AG08396 (cell line): ENCODE measurements around the gene PPP1R2B.

Source experiments
- DNase-seq: peaks from one replicate; pipeline ENCODE4 v3.0.0; 2012; ENCODE audit warnings: low spot score, mixed read lengths

PPP1R2B gene

DNA sequence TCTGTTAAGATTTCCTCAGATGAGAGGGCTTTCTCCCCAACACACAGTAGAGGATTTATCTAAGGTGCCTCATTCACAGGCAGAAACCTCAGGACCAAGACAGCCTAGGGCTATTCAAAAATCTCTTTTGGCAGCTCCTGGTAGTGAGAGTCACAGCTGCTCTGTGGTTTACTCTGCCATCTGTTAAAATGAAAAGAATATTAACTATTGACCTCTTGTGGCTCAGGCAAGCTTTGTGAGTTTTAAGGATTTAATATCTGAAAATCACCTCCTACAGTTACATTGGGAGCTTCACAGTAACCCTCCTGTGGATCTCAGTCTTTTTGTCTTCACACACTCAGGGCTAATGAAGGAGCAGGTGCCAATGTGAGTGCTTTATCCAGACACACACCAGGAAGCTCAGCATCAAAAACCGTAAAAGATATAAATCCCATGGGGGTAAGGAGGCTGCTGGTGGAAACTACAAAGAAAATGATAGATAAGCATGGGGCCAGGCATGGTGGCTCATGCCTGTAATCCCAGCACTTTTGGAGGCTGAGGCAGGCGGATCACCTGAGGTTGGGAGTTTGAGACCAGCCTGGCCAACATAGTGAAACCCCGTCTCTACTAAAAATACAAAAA is 29.7 kb downstream of the PPP1R2B start:
- no peak for DNase-seq

DNA sequence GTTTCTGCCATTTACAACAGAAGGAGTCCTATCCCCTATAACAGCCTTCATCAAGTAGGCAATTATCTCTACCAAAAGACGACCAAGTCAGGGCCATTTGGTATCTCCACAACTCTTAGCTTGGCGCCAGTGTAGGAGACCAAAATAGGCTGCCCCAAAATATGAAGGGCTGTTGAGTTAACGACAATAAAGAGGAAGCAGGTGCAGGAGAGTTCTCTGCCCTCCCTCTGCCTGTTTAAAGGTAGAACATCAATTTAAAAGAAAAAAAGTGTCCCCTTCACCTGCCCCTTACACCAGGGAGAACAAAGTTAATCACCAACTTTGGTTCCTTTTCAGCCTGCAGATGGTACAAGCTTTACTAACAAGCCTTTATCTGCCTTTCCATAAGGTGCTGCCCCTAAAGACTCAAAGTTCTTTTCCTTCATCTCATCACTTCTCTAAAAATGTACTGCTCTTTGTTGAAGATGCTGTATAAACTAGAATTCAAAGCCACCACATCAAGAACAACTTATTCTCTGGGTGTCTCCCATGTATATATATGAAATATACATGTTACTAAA is 33.3 kb downstream of the PPP1R2B start:
- no peak for DNase-seq

DNA sequence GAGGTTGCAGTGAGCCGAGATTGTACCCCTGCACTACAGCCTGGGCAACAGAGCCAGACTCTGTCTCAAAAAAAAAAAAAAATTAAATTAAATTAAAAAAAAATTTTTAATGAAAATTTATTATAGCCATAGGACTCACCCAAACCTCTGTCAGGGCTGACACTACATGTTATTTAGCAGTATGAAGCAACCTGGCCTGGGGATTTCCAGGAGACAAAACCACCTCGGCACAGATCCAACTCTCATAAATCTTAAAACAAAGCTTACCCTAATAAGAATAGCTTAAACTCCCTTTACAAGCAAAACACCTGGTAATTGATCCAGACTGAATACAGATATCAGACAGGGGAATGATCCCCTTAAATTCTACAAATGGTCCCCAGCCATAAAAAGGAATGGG is 38.4 kb downstream of the PPP1R2B start:
- no peak for DNase-seq

DNA sequence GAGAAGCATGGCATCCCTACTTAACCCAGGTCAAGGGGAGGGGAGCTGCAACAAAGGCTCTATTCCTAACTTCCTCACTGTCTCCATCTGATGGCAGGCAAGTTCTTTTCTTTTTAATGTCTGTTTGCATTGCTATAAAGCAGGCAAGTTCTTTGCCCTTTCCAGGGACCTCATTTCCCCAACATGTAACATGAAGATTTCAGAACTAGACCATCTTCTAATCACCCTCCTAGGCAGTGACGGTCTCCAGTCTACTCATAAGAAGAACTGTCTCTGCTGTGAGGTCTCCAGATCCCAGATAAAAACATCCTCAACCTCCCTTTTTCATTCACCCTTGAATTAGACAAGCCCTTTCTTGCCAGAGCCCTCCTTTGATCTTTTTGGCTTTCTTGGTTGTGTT is 42.1 kb downstream of the PPP1R2B start:
- no peak for DNase-seq

DNA sequence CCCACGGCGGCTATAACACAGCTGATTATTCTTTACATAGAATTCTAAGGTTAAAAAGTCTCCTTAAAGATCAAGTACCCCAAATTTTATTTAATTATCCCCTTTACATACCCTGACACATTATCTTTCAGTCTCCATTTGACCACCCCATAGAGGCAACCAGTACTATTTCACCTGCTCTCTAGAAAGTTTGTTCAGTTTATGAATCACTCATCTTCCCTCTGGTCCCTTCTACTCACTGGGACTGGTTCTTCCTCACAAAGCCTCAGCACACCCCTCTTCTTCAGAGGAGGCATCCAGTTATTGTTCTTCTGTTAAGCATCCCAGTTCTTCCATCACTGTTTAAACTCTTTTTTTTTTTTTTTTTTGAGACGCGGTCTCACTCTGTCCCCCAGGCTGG is 42.8 kb downstream of the PPP1R2B start:
- DNase-seq, result no peak

DNA sequence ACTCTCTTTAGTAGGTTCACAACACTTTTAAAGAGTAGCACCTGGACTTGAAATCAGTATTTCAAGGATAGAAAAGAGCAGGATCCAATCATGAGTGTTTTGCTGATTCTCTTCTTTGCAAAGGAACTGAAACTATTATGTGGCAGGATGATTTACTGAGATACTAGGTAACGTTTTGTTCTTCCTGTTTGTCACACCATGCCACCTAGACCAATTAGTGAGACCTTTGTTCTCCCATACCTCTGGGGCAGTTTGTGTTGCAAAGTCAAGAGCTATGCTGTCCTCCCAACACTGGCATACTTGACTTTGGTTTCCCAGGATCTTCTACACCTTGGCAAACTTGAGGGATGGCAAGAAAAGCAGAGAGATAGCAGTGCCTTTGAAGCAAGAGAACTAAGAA is 43.4 kb downstream of the PPP1R2B start:
- no peak for DNase-seq

DNA sequence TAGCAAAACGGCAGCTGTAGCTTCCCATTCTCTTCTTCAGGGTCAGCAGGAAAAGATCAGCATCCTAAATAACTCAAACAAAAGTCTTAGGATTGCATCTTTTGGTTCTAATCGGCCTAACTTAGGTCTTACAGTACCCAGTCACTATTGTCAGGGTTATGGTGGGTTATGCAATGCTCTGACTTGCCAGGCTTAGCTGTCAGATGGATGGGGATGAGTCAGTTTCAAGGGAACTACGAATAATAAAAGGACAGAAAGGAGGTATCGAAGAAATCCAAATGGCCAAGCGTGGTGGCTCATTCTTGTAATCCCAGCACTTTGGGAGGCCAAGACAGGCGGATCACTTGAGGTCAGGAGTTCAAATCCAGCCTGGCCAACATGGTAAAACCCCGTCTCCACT is 46.5 kb downstream of the PPP1R2B start:
- no peak for DNase-seq
